GM12801 (cell line): Measurements from ENCODE around the gene SIGLEC7.

Experiments
- TF ChIP-seq, protein P1 (sequence below): IDR thresholded peaks from one replicate; pipeline ENCODE4 v1.5.1; 2011; ENCODE audit warnings: control low read depth; ENCODE audit not compliant: insufficient read length; ENCODE audit errors: extremely low read depth

SIGLEC7 gene

DNA sequence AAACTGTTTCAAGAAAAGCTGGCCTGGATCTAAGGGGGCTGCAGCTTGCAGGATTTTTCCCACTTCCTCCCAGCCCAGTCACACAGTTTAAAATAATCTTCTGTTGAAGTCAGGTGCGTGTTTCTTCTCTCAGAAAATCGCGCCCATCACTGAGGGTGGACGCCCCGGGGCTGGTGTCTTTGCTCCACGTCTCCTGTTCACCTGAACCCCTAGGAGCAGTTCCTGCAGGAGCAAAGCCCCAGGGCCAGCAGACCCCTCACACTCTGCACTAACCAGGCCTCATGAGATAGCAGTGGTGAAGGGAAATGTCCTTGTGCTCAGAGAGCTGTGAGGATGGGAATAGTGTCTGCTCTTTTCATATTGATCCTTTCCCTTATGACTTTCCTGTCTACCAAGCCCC, 920 bp upstream of the SIGLEC7 start:
- TF ChIP-seq, protein P1, sequence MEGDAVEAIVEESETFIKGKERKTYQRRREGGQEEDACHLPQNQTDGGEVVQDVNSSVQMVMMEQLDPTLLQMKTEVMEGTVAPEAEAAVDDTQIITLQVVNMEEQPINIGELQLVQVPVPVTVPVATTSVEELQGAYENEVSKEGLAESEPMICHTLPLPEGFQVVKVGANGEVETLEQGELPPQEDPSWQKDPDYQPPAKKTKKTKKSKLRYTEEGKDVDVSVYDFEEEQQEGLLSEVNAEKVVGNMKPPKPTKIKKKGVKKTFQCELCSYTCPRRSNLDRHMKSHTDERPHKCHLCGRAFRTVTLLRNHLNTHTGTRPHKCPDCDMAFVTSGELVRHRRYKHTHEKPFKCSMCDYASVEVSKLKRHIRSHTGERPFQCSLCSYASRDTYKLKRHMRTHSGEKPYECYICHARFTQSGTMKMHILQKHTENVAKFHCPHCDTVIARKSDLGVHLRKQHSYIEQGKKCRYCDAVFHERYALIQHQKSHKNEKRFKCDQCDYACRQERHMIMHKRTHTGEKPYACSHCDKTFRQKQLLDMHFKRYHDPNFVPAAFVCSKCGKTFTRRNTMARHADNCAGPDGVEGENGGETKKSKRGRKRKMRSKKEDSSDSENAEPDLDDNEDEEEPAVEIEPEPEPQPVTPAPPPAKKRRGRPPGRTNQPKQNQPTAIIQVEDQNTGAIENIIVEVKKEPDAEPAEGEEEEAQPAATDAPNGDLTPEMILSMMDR = no peak

DNA sequence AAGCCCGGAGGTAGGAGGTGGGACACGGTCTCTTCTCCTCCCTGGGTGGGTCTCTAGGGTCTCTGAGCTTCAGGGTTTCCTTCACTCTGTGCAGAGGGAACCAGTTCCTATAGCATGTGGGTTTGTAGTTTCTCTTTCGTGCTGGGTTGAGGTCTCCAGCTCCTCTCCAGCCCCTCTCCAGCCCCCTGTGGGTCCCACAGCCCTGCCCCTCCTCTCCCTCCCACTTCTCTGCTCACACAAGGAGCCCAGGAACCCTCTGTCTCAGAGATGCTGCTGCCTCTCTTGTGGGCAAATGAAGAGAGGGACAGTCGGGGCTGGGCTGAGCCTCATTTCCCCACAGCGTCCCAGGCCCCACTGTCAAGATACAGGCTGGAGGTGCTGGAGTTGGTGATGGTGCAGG, 1.4 kb downstream of the SIGLEC7 start:
- TF ChIP-seq, protein P1 = no peak

DNA sequence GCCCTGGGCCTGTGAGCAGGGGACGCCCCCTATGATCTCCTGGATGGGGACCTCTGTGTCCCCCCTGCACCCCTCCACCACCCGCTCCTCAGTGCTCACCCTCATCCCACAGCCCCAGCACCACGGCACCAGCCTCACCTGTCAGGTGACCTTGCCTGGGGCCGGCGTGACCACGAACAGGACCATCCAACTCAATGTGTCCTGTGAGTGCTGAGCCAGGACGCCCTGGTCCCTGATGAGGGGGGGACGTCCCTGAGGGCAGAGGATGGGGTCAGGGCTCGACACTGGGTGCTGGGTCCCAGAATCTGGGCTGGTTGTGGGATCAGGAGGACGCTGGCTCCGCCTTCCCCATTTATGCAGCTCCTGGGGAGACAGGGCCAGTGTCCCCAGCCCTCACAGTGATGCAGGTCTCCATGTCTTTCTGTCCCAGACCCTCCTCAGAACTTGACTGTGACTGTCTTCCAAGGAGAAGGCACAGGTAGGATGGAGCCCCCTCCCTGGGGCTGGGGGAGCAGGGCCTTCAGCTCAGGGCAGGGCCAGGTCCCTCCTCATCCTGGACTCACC, 2.5 kb downstream of the SIGLEC7 start:
- TF ChIP-seq, protein P1 = no peak

DNA sequence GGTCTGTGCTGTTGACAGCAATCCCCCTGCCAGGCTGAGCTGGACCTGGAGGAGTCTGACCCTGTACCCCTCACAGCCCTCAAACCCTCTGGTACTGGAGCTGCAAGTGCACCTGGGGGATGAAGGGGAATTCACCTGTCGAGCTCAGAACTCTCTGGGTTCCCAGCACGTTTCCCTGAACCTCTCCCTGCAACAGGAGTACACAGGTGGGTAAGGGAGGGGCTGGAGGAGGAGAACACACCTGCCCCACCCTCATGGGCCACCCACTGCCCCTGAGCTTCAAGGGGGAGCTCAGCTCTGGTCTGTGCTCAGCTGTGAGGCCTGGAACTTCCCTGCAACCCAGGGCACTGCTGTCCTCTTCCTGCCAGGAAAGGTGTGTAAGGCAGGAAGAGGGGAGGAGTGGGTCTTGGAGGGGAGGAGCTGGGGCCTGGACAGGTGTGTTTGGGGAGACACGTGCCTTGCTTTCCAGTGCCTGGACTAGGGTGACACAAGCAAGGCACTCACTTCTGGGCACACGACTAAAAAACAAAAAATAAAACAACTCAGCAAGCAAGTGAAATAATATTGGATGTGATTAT, 3.9 kb downstream of the SIGLEC7 start:
- TF ChIP-seq, protein P1 = no peak

DNA sequence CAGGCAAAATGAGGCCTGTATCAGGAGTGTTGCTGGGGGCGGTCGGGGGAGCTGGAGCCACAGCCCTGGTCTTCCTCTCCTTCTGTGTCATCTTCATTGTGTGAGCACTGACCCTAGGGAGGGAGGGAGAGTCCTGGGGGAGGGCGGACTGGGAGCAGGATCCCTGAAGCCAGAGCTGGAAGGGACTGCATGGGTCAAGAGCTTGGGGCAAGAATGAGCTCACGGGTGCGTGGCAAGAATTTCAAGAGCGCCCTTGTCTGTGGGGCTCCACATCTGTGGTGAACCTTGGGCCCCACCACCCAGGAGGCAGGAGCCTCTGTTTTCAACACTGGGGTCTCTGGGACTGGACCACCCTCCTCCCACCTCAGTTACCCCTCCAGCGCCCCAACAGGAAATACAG, 4.7 kb downstream of the SIGLEC7 start:
- TF ChIP-seq, protein P1 = no peak

DNA sequence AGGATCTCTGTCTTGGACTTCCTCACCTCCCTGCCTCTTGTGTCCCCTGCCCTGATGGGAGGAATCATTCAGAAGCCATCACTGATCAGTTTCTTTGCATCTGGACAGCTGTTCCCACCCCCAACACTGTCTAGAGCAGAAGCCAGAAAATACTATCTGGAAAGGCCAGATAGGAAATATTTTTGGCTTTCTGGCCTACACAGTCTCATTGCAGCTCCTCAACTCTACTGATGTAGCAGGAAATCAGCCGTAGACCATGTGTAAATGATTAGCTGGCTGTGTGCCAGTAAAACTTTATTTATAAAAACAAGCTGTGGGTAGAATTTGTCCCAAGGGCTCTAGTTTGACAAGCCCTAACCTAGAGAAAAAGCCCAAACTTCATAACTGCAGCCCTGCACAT, 5.6 kb downstream of the SIGLEC7 start:
- TF ChIP-seq, protein P1 = no peak

DNA sequence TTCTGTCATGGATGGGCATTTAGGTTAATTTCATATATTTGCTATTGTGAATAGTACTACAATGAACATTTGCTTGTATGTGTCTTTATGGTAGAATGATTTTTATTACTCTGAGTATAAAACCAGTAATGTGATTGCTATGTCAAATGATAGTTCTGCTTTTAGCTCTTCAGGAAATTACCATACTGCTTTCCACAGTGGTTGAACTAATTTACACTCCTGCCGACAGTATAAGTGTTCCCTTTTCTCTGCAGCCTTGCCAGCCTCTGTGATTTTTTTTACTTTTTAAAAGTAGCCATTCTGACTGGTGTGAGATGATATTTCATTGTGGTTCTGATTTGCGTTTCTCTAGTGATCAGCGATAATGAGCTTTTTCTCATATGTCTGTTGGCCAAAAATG, 6.5 kb downstream of the SIGLEC7 start:
- TF ChIP-seq, protein P1 = no peak
